ENCODE data around the gene PPP3R2.

DNA sequence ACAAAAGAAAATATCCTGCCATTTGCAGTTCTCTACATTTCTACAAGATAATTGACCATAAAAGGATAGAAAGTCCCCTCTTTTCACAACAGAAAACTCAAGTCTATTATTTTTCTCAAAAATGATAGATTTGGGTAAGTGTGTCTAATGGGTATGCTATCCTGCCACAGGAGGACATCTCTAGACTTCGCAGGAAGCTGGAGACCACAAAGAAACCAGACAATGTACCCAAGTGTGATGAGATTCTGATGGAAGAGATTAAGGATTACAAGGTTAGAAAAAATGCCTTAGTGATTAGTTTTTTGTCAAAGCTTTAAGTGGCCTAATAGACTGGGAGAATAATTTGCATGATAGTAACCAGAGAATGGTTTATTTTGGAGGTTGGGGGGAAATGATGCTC is 33.0 kb downstream of the PPP3R2 start:
- TF ChIP-seq, protein P1, sequence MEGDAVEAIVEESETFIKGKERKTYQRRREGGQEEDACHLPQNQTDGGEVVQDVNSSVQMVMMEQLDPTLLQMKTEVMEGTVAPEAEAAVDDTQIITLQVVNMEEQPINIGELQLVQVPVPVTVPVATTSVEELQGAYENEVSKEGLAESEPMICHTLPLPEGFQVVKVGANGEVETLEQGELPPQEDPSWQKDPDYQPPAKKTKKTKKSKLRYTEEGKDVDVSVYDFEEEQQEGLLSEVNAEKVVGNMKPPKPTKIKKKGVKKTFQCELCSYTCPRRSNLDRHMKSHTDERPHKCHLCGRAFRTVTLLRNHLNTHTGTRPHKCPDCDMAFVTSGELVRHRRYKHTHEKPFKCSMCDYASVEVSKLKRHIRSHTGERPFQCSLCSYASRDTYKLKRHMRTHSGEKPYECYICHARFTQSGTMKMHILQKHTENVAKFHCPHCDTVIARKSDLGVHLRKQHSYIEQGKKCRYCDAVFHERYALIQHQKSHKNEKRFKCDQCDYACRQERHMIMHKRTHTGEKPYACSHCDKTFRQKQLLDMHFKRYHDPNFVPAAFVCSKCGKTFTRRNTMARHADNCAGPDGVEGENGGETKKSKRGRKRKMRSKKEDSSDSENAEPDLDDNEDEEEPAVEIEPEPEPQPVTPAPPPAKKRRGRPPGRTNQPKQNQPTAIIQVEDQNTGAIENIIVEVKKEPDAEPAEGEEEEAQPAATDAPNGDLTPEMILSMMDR (IDR thresholded peaks at IDR 0.05 in 2 of 3, conservative IDR thresholded peaks at IDR 0.05 in 1 of 3; ENCODE audit: control insufficient read depth in 2 of 3, extremely low read depth in 1 of 3, insufficient read depth in 1 of 3, low read depth in 3 of 3, low read length in 3 of 3), result no peak
- no peak for TF ChIP-seq NFYA (IDR thresholded peaks at IDR 0.05; ENCODE audit: borderline replicate concordance, low read depth, low read length)
- TF ChIP-seq, protein P2, sequence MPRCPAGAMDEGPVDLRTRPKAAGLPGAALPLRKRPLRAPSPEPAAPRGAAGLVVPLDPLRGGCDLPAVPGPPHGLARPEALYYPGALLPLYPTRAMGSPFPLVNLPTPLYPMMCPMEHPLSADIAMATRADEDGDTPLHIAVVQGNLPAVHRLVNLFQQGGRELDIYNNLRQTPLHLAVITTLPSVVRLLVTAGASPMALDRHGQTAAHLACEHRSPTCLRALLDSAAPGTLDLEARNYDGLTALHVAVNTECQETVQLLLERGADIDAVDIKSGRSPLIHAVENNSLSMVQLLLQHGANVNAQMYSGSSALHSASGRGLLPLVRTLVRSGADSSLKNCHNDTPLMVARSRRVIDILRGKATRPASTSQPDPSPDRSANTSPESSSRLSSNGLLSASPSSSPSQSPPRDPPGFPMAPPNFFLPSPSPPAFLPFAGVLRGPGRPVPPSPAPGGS (IDR thresholded peaks at IDR 0.05; ENCODE audit: borderline replicate concordance, insufficient read depth, low read depth, low read length, poor library complexity, severe bottlenecking), result no peak
- TF ChIP-seq TAF1 (IDR thresholded peaks at IDR 0.05; ENCODE audit: borderline replicate concordance, low read depth, low read length), result no peak
- no peak for TF ChIP-seq EGR1 (IDR thresholded peaks at IDR 0.05; ENCODE audit: borderline replicate concordance in 1 of 2, low read depth in 2 of 2, low read length in 2 of 2)
- TF ChIP-seq POLR2A (IDR thresholded peaks at IDR 0.05; ENCODE audit: low read depth, low read length), result no peak
- no peak for TF ChIP-seq EZH2 (IDR thresholded peaks at IDR 0.05; ENCODE audit: borderline replicate concordance, control insufficient read depth, low read depth, low read length)
- TF ChIP-seq, protein P3, sequence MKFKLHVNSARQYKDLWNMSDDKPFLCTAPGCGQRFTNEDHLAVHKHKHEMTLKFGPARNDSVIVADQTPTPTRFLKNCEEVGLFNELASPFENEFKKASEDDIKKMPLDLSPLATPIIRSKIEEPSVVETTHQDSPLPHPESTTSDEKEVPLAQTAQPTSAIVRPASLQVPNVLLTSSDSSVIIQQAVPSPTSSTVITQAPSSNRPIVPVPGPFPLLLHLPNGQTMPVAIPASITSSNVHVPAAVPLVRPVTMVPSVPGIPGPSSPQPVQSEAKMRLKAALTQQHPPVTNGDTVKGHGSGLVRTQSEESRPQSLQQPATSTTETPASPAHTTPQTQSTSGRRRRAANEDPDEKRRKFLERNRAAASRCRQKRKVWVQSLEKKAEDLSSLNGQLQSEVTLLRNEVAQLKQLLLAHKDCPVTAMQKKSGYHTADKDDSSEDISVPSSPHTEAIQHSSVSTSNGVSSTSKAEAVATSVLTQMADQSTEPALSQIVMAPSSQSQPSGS (IDR thresholded peaks at IDR 0.05; ENCODE audit: low read length), result no peak
- TF ChIP-seq MLLT1 (IDR thresholded peaks at IDR 0.05), result no peak
- no peak for TF ChIP-seq NFIC (IDR thresholded peaks at IDR 0.05; ENCODE audit: low read depth, low read length)
- no peak for TF ChIP-seq PBX3 (IDR thresholded peaks at IDR 0.05; ENCODE audit: insufficient replicate concordance, low read depth, low read length)
- no peak for TF ChIP-seq RELA (IDR thresholded peaks at IDR 0.05; ENCODE audit: borderline replicate concordance, partially characterized antibody)
- no peak for TF ChIP-seq FOS (IDR thresholded peaks at IDR 0.05; ENCODE audit: borderline replicate concordance, extremely low read depth, insufficient read length)
- no peak for TF ChIP-seq YY1 (IDR thresholded peaks at IDR 0.05; ENCODE audit: low read depth, low read length)
